Common myeloid progenitor, CD34-positive (primary cell): ENCODE results near the gene URAD.
"Not testable (repeated sequence)": the region's sequence is repeated elsewhere in the genome, so short reads cannot be mapped to it uniquely, and the experiment has no call there.

Source experiments
- CTCF ChIA-PET: fragments of 350-600 bp; sonication (Branson Sonifier 250); formaldehyde crosslinking; loops from one replicate; lab custom pipeline; 2021; ENCODE audit warnings: antibody characterized with exemption; lab: Charles Lee
- POLR2A ChIA-PET: fragments of 350-600 bp; sonication (Branson Sonifier 250); formaldehyde crosslinking; loops from one replicate; lab custom pipeline; 2021; ENCODE audit warnings: antibody characterized with exemption; lab: Charles Lee
- DNase-seq, 3 donors: peaks; one replicate each; pipeline versions ENCODE4 v3.0.0 to v3.0.0-alpha.2; 2013
- H3K27ac ChIP-seq, 2 experiments: 1 replicate in 1 of 2; 2 replicates in 1 of 2; pipeline ENCODE4 v1.7.0; 2013; ENCODE audit warnings: inconsistent platforms in 2 of 2, low read length in 2 of 2, mild to moderate bottlenecking in 2 of 2, low read depth in 1 of 2, moderate library complexity in 1 of 2; ENCODE audit not compliant: severe bottlenecking in 2 of 2, insufficient read depth in 1 of 2, poor library complexity in 1 of 2
- H3K27me3 ChIP-seq, 5 experiments: replicated peaks in 2 of 5; 1 replicate in 3 of 5; 2 replicates in 2 of 5; pipeline versions ENCODE4 v1.6.1 to v1.7.0; 2013; ENCODE audit warnings: low read length in 4 of 5, mild to moderate bottlenecking in 2 of 5, moderate library complexity in 2 of 5, inconsistent platforms in 1 of 5; ENCODE audit not compliant: insufficient read depth in 5 of 5, control insufficient read depth in 4 of 5
- H3K36me3 ChIP-seq, 4 experiments: 1 replicate in 2 of 4; 2 replicates in 2 of 4; pipeline versions ENCODE4 v1.6.1 to v1.7.0; 2013; ENCODE audit warnings: low read length in 3 of 4, control low read depth in 1 of 4, mild to moderate bottlenecking in 1 of 4; ENCODE audit not compliant: control insufficient read depth in 4 of 4, insufficient read depth in 4 of 4
- H3K4me1 ChIP-seq, 4 experiments: 1 replicate in 3 of 4; 2 replicates in 1 of 4; pipeline versions ENCODE4 v1.6.1 to v1.7.1; 2013; ENCODE audit warnings: low read length in 3 of 4, mild to moderate bottlenecking in 3 of 4, control low read depth in 1 of 4, inconsistent platforms in 1 of 4, moderate library complexity in 1 of 4; ENCODE audit not compliant: control insufficient read depth in 4 of 4, insufficient read depth in 4 of 4; ENCODE audit errors: control extremely low read depth in 1 of 4
- H3K4me3 ChIP-seq, 7 experiments: 1 replicate in 4 of 7; 2 replicates in 3 of 7; pipeline versions ENCODE4 v1.5.1 to v1.7.0; 2013; ENCODE audit warnings: mild to moderate bottlenecking in 7 of 7, low read length in 6 of 7, moderate library complexity in 6 of 7, inconsistent platforms in 2 of 7, low read depth in 2 of 7, control low read depth in 1 of 7; ENCODE audit not compliant: insufficient read depth in 4 of 7, control insufficient read depth in 1 of 7; ENCODE audit errors: extremely low read depth in 1 of 7
- H3K9me3 ChIP-seq, 5 experiments: 1 replicate in 4 of 5; 2 replicates in 1 of 5; pipeline versions ENCODE4 v1.6.1 to v1.7.1; 2013; ENCODE audit warnings: low read length in 4 of 5, mild to moderate bottlenecking in 2 of 5, inconsistent platforms in 1 of 5, low read depth in 1 of 5, moderate library complexity in 1 of 5; ENCODE audit not compliant: control insufficient read depth in 4 of 5, insufficient read depth in 2 of 5; ENCODE audit errors: control extremely low read depth in 1 of 5
- WGBS: methylation state at CpG from one replicate; pipeline ENCODE4 v1.1.5; 2013; ENCODE audit not compliant: insufficient coverage; 5-methylcytosine and 5-hydroxymethylcytosine counted together

URAD gene

DNA sequence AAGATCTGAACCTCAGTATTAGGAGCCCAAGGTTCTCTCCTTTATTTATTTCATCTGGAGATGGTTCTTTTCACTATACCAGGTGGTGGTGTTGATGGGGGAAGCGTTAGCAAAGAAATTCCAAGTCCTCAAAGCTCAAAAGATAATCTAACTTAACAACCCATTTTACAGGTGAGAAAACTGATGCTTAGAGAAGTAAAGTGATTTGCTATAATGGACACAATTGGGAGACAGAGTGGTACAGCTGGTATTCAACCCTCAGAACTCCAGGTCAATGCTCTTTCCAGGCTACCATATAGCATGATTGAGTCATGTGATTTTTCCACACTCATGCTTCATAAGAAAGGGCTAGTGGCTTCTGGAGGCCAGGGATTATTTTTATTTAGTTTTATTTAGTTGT lies 25.0 kb upstream of the URAD start:
- H3K27ac ChIP-seq, result no peak overlapping the region
- no peaks in the 10 kb centered on the region for H3K4me1 ChIP-seq
- DNase-seq, result no peak
- ChIA-PET POLR2A (no interaction called here), CTCF (interaction anchor here (0.8 to 1.2 kb wide), 2 partner anchors 17 to 28 kb away, joined by 3 read pairs; no protein-coding TSS in a partner anchor)
- WGBS, result no CpG with 5 or more reads among the region's 1 CpG
- H3K4me3 ChIP-seq, result no peak overlapping the region
- H3K9me3 ChIP-seq, result no peaks in the 10 kb centered on the region
- H3K36me3 ChIP-seq, result peaks cover 26 to 80% (median 40%) of the 10 kb centered on the region in 4 experiments
- H3K27me3 ChIP-seq, result no peaks in the 10 kb centered on the region

DNA sequence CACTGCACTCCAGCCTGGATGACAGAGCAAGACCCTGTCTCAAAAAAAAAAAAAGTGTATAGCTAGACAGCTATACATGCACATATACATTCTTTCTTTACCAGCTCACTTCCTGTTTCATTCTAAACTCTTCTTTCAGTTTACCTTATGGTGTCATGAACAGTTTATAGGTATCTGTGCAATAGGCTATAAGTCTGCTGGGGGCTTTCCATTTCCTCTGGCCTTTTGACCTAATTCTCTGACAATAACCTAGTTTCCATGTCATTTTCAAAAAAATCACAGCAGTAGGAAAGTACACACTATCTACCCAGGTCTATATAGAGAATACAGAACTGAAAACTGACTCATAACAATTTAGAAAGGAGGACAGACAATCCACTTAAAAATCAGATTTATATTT lies 24.4 kb upstream of the URAD start:
- peaks cover 23 to 80% (median 38%) of the 10 kb centered on the region in 4 experiments for H3K36me3 ChIP-seq
- H3K9me3 ChIP-seq, result no peaks in the 10 kb centered on the region
- CTCF ChIA-PET, result interaction anchor here (0.8 to 1.3 kb wide), 3 partner anchors 13 to 17 kb away, joined by 3 to 4 read pairs (median 3); no protein-coding TSS in a partner anchor
- DNase-seq, result no peak
- H3K27me3 ChIP-seq, result no peaks in the 10 kb centered on the region
- no peak overlapping the region for H3K4me3 ChIP-seq
- POLR2A ChIA-PET, result no interaction called here
- no peak overlapping the region for H3K27ac ChIP-seq
- no peaks in the 10 kb centered on the region for H3K4me1 ChIP-seq

DNA sequence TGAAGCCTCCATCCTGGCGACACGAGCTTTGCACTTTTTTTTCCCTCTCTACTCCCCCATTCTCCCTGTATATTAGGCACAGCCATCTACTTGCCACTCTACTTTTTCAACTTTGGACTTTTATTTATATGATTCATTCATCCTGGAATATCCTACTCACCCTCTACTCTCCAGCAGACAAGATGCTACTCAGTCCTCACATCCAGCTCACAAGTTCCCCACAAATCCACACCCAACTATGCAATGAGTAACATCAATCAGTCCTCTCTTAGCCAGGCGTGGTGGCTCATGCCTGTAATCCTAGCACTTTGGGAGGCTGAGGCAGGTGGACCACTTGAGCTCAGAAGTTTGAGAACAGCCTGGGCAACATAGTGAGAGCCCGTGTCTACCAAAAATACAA lies 23.9 kb upstream of the URAD start:
- no peaks in the 10 kb centered on the region for H3K4me1 ChIP-seq
- WGBS, result 100% methylated on average over 4 of the region's 4 CpGs
- CTCF ChIA-PET, result interaction anchor here (0.8 to 1.3 kb wide), 4 partner anchors 9 to 17 kb away, joined by 3 to 4 read pairs (median 4); no protein-coding TSS in a partner anchor

DNA sequence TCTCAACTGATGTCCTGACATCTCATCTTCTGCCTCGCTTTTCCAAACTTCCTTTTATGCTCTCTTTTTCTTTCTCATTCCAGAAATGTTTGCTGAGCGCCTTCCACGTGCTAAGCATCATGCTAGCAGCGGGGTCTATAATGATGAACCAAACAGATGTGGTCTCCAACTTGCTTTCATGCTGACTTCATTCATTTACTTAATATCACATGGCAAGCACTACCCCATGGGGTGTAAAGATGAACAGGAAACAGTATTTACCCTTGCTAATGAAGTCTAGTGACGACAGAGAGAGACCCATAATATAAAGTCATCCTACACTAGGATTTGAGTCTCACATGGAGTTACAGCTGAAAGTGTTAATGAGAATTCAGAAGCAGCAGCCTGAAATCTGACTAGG lies 21.6 kb upstream of the URAD start:
- WGBS, result 93% methylated on average over 4 of the region's 5 CpGs
- H3K4me1 ChIP-seq, result no peaks in the 10 kb centered on the region
- ChIA-PET CTCF (no interaction called here), POLR2A (no interaction called here)
- H3K4me3 ChIP-seq, result no peak overlapping the region
- DNase-seq, result no peak
- no peaks in the 10 kb centered on the region for H3K27me3 ChIP-seq
- H3K27ac ChIP-seq, result no peak overlapping the region
- H3K9me3 ChIP-seq, result no peaks in the 10 kb centered on the region
- peaks cover 22 to 82% (median 30%) of the 10 kb centered on the region in 4 experiments for H3K36me3 ChIP-seq

More for the DNA sequence above, 23.9 kb upstream of the URAD start:
- POLR2A ChIA-PET, result no interaction called here
- H3K36me3 ChIP-seq, result peaks cover 23 to 83% (median 38%) of the 10 kb centered on the region in 4 experiments
- H3K27me3 ChIP-seq, result no peaks in the 10 kb centered on the region
- no peaks in the 10 kb centered on the region for H3K9me3 ChIP-seq
- H3K4me3 ChIP-seq, result no peak overlapping the region
- DNase-seq, result no peak
- no peak overlapping the region for H3K27ac ChIP-seq

DNA sequence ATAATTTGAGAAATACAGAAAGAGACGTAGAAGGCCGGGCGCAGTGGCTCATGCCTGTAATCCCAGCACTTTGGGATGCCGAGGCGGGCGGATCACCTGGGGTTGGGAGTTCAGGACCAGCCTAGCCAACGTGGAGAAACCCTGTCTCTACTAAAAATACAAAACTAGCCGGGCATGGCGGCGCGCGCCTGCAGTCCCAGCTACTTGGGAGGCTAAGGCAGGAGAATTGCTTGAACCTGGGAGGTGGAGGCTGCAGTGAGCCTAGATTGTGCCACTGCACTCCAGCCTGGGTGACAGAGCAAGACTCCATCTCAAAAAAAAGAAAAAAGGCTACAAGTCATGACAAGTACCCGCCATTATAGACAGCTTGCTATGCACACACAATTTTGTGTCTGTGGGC lies 16.5 kb upstream of the URAD start:
- H3K4me1 ChIP-seq, CTCF ChIA-PET, H3K9me3 ChIP-seq, H3K27me3 ChIP-seq, DNase-seq, POLR2A ChIA-PET, H3K4me3 ChIP-seq, H3K27ac ChIP-seq: not testable (repeated sequence)
- peaks cover 2 to 74% (median 9%) of the 10 kb centered on the region in 4 experiments for H3K36me3 ChIP-seq
- 100% methylated on average over 2 of the region's 13 CpGs for WGBS

DNA sequence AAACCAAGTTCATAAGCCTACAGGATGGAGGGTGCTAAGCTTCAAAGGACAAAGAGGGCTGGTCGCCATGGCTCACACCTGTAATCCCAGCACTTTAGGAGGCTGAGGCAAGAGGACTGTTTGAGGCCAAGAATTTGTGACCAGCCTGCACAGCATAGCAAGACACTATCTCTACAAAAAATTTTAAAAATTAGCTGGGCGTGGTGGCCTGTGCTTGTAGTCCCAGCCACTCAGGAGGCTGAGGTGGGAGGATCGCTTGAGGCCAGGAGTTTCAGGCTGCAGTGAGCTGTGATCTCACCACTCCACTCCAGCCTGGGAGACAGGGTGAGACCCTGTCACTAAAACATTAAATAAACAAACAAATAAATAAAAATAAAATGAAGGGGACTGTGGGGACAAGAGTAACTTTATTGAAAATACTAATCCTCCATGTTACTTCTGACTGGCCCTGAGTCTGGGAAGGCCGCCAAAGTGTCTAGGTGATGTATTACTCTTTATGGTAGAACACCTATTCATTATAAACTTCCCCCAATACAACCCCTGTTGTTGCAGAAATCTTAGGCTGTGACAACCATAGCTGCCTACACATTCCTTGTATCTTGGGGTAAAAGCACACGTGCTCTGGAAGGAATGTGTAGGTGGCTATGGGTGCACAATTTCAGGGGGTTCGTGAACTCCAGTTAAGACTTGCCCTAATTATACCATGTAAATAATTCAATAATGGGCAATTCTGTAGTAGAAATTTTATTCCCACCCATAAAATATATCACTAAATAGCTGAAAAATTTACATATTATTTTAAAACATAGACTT lies 14.6 kb upstream of the URAD start:
- WGBS, result 100% methylated on average over 1 of the region's 6 CpGs
- H3K36me3 ChIP-seq, result peaks cover 2 to 57% (median 4%) of the 10 kb centered on the region in 4 experiments
- H3K27me3 ChIP-seq, result no peaks in the 10 kb centered on the region
- ChIA-PET POLR2A (no interaction called here), CTCF (interaction anchor here (0.9 to 4.1 kb wide), 3 partner anchors 9 to 272 kb away, joined by 3 to 22 read pairs (median 4); no protein-coding TSS in a partner anchor)
- no peak overlapping the region for H3K4me3 ChIP-seq
- H3K27ac ChIP-seq, result no peak overlapping the region
- H3K9me3 ChIP-seq, result no peaks in the 10 kb centered on the region
- no peaks in the 10 kb centered on the region for H3K4me1 ChIP-seq
- DNase-seq, result no peak

DNA sequence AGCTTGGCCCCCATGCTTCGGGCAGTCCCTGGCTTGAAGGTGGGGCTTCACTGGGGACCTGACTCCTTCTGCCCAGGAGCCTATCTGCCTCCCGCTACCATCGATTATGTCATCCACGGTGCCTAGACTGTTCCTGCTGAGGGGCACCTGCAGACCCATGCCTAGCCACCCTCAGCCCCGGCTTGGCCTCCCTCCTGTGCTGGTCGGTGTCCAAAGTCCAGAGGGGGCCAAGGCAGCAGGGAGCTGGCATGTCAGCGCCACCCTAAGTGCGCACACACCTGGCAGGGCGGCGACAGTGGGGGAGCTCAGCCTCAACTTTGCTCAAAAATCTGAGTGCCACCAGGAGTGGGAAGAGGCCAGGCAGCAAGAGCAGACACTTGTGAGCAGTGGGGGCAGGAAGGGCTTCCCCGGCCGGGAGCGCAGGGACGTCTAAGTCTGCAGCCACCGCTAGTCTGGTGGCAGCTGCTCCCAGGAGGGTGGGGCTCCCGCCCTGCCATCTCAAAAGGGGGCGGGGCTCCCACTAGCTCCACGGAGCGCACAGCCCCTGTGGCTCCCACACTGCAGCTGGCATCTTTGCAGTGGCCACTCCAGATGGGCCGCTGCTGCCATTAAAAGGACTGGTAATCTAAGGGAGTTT lies 13.5 kb upstream of the URAD start:
- no peaks in the 10 kb centered on the region for H3K27me3 ChIP-seq
- POLR2A ChIA-PET, result no interaction called here
- peaks cover 0 to 46% (median 4%) of the 10 kb centered on the region in 4 experiments for H3K36me3 ChIP-seq
- CTCF ChIA-PET, result interaction anchor here (0.9 to 4.1 kb wide), 4 partner anchors 10 to 273 kb away, joined by 3 to 22 read pairs (median 4); no protein-coding TSS in a partner anchor
- WGBS, result 90% methylated on average over 13 of the region's 20 CpGs
- no peaks in the 10 kb centered on the region for H3K4me1 ChIP-seq
- no peak overlapping the region for H3K27ac ChIP-seq
- no peak overlapping the region for H3K4me3 ChIP-seq
- no peak for DNase-seq
- H3K9me3 ChIP-seq, result no peaks in the 10 kb centered on the region
